ENCODE results near the gene DENND4B.
A peak's percentile ranks its signal among the peaks of the same experiment; 100 is the strongest.
"Not testable (repeated sequence)": the region's sequence is repeated elsewhere in the genome, so short reads cannot be mapped to it uniquely, and the experiment has no call there.

Gene DENND4B, protein sequence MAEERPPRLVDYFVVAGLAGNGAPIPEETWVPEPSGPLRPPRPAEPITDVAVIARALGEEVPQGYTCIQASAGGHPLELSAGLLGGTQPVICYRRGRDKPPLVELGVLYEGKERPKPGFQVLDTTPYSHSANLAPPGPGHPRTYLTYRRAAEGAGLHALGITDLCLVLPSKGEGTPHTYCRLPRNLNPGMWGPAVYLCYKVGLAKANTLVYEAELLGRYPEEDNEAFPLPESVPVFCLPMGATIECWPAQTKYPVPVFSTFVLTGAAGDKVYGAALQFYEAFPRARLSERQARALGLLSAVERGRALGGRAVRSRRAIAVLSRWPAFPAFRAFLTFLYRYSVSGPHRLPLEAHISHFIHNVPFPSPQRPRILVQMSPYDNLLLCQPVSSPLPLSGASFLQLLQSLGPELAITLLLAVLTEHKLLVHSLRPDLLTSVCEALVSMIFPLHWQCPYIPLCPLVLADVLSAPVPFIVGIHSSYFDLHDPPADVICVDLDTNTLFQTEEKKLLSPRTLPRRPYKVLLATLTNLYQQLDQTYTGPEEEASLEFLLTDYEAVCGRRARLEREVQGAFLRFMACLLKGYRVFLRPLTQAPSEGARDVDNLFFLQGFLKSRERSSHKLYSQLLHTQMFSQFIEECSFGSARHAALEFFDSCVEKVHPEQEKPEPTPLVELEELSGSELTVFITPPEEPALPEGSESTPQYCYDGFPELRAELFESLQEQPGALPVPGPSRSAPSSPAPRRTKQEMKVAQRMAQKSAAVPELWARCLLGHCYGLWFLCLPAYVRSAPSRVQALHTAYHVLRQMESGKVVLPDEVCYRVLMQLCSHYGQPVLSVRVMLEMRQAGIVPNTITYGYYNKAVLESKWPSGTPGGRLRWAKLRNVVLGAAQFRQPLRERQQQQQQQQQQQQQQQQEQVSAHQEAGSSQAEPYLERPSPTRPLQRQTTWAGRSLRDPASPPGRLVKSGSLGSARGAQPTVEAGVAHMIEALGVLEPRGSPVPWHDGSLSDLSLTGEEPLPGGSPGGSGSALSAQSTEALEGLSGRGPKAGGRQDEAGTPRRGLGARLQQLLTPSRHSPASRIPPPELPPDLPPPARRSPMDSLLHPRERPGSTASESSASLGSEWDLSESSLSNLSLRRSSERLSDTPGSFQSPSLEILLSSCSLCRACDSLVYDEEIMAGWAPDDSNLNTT (N-terminal part only)

DNA sequence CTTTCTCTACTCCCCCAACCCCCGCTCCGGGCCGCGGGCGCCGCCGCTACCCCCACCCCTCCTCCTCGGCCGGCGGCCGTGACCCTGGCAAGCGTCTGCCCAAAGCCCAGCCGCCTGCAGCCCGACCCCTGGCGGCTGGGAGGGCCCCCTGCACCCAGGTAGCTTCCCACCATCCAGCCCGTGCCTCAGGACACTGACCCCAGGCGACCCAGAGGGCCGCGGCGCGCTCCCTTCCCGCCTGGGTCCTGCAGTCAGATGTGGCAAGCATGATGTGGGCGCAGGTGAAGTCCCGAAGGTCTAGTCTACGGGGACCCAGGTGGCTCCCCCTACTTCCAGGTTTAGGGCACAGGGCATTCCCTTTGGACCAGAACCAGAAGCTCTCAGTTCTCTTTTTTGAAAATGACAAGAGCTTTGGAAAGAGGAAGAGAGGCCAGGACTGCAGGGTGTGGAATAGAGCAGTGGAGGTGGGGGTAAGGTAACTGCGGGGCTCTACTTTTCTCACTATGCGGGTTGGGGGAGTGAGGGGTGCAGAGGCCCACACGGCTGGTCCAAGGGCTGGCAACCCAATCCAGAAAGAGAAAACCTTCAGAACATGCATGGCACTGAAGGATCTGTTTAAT lies at the start of gene DENND4B:
Gene DENND4B (minus strand): TSS at position 97 of the 620 bp plus-strand sequence. CDS start 2,344 bp downstream, outside the sequence.
- DNase-seq (ENCODE audit: low spot score) (peak; percentile 96), FAIRE-seq (peak; percentile 23)

DNA sequence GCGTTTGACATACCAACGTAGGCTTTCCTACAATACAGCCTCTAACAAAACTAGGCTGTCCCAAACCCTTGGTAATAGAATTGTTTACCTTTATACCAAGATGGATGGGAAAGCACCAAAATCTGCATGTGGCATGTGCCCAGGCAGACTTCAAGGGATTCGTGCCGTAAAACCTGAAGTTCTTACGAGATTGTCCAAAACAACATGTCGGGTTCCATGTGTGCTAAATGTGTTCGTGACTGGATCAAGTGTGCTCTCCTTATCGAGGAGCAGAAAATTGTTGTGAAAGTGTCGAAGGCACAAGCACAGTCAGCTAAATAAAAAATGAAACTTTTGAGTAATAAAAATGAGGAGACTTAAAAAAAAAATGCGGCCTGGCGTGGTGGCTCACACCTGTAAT lies 49.1 kb upstream of the DENND4B start:
- DNase-seq (ENCODE audit: low spot score) (no peak), FAIRE-seq (no peak)

DNA sequence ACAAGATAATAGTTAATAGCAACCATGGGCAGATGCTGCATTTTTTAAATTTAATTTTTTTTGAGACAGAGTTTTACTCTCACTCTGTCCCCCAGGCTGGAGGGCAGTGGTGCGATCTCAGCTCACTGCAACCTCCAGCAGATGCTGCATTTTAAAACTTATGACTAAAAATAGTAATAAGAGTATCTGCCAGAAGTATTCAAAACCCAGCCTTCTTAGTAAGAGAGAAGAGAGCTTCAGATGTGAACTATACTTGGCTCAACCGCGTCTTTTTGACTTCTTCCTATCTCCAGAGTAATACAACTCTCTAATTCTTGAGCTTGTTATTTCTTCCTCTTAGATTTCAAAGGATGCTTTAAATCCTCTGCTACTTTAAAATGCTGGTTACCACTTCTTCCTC lies 48.7 kb upstream of the DENND4B start:
- FAIRE-seq: no peak
- DNase-seq (ENCODE audit: low spot score): no peak

DNA sequence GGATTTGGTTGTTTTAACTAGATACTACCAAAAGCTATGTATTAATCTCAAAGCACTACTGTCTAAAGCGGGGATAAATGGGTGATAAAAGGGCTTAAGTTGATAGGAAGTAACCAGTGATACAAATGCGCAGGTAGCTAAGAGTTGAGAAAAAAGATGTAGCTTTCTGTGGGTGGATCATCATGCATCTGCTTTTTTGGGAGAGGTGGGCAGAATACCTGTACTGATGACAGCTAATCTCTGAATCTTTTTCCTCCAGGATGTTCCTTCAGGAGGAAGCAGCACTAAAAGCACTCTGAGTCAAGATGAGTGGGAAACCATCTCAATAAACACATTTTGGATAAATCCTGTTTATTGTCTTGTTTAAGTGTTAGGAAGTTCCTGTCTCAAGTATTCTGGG lies 45.3 kb upstream of the DENND4B start:
- DNase-seq (ENCODE audit: low spot score) (no peak), FAIRE-seq (no peak)

DNA sequence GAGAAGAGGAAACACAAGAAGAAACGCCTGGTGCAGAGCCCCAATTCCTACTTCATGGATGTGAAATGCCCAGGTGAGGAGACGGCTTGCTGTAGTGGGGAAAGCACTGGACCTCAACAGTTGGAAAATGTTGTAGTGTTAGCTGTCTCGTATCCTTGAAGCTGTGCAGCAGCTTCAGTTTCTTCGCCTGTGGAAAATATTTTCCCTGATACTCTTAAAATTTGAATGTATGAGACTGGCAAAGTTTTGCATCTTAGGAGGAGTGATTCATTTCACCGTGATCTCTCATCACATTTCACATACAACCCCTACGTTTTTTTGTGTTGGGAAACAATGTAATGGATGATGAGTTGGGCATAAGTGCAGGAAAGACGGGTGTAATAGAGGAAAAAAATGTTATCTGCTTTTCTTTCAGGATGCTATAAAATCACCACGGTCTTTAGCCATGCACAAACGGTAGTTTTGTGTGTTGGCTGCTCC lies 44.7 kb upstream of the DENND4B start:
- no peak for FAIRE-seq
- no peak for DNase-seq (ENCODE audit: low spot score)

DNA sequence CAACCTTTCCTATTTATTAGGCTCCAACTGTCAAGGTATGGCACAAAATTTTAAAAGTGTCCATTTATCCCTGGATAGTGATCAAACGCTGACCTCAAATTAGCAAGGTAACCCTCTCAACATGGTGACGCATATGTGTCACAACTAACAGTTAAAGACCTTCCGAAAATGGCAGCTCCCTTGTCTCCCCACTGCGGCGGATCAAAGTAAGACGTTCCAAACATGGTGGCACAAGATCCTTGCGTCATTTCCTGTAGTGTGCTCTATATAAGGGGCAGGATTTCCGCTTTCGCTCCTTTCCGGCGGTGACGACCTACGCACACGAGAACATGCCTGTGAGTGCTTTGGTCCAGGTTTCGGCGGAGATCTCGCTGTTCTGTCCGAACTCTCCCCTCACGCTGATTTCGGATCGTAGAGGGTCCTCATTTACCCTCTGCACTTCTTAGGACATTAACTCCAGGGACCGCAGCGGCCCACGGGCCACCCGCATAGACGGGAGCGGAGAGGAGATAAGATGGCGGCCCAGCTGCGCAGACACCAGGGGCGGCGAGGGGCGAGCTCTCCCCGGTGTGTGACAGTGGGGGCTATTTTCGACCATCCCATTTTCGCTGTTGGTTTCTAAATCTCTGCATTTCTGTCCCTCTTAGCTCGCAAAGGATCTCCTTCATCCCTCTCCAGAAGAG lies 44.1 kb upstream of the DENND4B start, which contains the start of gene RPS27:
Gene RPS27 (plus strand): TSS at position 295 of the 683 bp plus-strand sequence. CDS start 35 bp downstream, at position 330.
- FAIRE-seq (peak; percentile 17), DNase-seq (ENCODE audit: low spot score) (peak; percentile 95)

DNA sequence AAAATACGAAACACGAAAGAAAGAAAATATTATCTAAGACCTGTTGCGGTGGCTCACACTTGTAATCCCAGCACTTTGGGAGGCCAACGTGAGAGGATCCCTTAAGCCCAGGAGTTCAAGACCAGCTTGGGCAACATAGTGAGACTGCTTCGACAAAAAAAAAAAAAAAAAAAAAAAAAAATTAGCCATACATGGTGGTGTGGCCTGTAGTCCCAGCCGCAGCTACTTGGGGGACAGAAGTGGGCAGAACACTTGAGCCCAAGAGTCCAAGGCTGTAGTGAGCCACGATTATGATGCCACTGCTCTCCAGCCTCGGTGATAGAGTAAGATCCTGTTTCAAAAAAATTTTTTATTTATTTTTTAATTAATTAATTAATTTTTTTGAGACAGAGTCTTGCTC lies 41.1 kb upstream of the DENND4B start:
- no peak for FAIRE-seq

DNA sequence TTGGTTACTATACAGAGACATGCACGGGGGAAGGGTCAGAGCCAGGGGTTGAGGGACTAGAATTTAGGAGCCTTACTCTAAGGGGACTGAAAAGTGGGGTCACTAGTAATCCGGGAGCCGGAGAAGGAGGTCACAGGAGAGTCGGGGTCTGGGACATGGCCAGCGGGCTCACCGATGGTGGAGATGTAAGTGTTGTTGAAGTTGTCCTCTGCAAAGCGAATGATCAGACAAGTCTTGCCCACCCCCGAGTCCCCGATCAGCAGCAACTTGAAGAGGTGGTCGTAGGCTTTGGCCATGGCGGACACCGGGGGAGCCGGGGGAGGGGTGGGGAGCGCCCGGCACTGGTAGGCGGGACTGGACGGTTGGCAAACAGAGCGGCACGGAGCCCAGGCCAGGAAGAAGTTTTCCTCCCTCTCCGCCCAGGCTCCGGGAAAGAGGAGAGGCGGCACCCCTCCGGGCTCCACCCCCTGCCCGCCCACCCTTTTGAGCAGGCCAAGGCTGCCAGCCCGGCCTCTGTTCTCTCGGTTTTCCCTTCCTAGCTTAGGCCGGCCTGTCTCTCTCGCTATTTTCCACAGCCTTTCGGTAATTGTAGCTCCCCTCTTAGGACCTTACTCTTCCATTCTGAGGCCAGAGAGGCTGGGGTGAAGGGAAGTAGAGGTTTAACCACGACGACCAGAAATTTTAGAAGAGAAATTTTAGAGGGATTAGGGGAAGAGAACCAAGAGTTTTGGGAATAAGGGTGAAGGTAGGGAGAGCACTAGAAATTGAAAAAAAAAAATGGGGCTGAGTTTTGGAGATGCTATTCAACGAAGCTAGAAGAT lies 39.6 kb upstream of the DENND4B start, which contains the start of gene RAB13:
Gene RAB13 (minus strand): TSS at position 399 of the 821 bp plus-strand sequence. CDS start 103 bp downstream, at position 296.
- no peak for FAIRE-seq
- DNase-seq (ENCODE audit: low spot score): peak; percentile 94

More for the DNA sequence above, 41.1 kb upstream of the DENND4B start:
- no peak for DNase-seq (ENCODE audit: low spot score)

DNA sequence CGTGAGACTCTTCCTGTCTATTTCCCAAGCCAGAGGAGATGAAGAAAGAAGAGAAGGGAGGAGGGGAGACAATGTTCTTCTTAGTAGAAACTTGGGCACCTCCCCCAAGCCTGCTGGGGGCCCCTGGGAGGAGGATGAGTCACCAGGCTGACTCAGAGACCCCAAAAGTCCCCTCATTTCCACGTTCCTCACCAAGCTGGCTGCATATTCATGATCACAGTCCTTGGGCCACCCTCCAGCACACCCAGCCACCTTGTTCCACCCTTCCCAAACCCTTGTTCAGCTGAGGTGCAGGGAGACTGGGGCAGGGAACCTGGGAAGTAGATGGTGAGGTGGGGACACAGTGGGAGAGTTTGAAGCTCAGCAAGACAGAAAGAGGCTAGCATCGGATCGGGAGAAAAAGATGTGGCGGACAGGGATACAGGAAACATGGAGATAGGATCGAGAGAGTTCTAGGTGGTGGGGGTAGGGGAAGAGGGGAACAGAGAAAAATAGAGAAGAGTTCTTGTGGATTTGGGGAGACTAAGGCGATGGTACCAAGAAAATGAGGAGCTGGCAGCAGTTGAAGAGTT lies 38.9 kb upstream of the DENND4B start:
- DNase-seq (ENCODE audit: low spot score) (no peak), FAIRE-seq (no peak)

DNA sequence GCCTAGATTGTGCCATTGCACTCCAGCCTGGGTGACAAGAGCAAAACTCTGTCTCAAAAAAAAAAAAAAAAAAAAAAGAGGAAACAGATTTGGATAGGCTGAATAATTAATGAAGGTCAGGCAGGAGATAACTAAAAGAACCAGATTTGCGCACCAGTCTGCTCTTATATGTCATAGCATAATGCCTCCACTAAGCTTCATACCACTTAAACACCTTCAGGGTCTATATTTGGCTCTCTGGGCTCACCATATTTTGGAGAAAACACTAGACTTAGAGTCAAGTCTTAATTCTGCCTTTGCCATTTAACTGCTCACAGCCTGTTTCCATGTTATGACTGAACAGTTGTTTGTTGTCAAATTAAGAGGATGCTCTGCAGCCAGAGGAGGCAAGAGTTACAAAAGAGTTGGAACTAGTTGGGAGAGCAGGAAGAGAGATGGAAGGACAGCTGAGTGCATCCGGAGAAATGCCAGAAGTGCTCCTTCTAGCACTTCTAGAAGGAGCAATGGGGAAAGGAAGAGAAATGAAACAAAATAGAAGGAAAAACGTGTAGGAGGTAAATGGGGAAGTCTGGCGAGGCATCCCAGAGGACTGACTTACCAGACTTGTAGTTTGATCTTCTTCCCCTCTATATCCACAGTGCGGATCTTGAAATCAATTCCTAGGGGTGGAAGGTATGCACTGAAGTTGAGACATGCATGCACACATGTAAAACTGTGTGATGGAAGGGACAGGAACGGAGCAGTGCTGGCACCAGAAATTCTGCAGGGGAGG lies 37.8 kb upstream of the DENND4B start:
- FAIRE-seq (no peak), DNase-seq (ENCODE audit: low spot score) (no peak)

DNA sequence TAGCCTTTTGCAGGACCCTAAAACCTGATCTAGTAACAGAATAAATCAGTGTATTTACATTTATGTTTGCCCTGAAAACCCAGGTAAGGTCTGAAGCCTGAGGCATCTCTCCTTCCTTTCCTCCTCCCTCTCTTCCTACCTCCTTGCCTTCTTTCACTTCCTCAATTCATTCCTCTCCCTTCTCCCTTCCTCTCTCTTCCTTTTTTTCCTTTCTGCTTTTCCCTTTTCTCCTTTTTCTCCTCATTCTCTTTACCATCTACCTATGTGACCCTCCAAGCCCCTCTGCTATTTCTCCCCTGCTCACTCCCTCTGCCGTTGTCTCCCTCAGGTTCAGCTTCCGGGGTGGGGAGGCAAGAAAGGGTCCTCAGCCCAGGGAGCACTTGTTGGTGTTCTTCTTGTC lies 35.2 kb upstream of the DENND4B start:
- not testable (repeated sequence) for FAIRE-seq; DNase-seq (ENCODE audit: low spot score)

DNA sequence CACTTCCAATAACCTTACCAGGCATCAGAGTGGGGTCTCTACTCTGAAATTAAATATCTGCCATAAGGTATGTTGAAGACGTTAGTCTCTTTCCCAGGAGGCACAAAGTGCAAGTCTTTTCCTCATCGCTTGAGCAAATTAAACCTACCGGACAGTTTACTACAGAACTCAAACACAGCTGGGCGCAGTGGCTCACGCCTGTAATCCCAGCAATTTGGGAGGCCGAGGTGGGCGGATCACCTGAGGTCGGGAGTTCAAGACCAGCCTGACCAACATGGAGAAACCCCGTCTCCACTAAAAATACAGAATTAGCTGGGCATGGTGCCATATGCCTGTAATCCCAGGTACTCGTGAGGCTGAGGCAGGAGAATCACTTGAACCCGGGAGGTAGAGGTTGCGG lies 32.6 kb upstream of the DENND4B start:
- DNase-seq (ENCODE audit: low spot score); FAIRE-seq: not testable (repeated sequence)

DNA sequence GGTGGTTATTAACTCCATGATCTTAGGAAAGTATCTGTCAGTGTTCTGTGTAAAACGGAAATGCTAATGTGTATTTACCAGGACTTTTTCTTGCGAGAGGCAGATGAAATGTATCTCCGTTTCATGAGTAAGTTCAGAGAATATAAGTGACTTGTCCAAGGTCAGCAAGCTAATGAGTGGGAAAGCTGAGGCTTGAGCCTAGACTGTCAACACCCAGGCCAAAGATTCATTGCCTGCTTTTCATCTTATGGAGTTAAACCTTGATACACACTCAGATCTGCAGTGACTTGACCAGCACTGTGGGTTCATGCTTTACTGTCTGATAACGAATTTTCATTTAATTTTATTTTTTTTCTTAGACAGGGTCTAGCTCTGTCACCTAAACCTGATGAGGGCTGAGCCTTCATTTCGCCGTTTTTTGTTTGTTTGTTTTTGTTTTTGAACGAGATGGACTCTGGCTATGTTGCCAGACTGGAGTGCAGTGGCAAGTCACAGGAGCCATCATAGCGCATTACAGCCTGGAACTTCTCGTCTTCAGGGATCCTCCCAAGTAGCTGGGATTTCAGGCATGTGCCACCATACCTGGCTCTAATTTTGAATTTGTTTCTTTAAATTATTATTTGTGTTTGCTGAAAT lies 31.9 kb upstream of the DENND4B start:
- DNase-seq (ENCODE audit: low spot score) (no peak), FAIRE-seq (no peak)

DNA sequence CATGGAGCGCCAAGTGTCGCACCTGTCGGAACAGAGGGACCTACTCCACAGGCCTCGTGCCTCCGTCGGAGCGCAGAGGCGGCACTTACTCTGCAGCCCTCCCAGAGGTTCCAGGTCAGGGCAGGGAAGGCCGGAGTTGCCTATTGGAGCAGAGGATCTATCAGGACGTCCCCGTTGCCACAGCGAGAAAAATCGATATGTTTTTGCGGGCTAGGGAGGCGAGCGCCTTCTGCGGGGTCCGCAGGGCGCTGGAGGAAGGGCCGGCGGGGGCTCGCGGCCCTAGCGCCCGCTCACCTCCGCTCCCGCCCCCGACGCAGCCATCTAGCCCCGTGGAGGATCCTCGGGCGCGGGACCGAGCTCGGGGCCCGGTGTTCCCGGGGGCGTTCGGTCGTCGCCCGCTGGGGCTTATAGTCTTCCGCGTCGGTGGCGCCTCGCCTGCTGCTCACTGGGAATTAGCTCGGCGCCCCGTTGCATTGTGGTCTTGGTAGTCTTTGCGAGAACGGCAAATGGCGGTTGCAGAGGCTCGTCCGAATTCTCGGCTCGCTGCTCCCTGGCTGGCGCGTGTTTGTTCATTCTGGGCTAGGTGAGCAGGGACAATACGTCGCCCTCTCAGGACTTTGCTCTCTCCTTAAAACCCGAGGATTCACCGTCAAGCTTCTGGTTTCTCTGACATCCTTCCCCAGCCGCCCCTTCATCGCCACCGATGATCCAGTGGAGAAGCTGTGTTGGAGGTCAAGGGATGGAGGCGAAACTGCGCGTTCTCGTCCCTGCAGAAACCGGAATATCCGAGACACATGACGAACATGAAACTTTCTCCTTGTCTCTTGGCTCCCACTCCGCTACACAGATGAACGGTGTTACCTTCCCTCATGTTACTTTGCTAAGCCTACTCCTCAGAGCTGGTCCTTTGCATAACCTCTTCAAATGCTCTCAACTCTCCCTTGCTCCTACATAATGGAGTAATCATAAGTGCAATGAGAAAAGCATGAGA lies 31.0 kb upstream of the DENND4B start, which contains the start of gene JTB:
Gene JTB (minus strand): TSS at position 425 of the 991 bp plus-strand sequence. CDS start 422 bp downstream, at position 3.
- DNase-seq (ENCODE audit: low spot score) (peak; percentile 89), FAIRE-seq (no peak)

DNA sequence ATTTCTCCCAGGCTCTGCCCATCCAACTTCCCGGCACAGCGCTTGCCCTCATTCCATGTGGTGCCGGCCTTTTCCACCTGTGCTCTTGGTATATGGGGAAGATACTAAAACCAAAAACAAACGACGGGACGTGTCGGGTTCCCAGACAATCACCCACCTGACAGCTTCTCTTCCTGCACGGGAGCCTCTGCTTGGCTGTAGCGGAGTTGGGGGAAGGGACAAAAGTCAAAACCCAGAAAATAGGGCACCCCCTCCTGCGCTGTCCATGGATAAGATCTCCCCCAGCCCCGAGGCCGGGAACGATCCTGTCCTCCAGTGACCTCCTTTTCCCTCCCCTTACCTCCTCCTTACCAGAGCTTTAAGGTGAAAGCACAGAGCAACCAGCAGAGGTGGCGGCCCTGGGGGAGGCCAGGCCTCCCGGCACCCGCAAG lies 30.3 kb upstream of the DENND4B start:
- FAIRE-seq (no peak), DNase-seq (ENCODE audit: low spot score) (no peak)

DNA sequence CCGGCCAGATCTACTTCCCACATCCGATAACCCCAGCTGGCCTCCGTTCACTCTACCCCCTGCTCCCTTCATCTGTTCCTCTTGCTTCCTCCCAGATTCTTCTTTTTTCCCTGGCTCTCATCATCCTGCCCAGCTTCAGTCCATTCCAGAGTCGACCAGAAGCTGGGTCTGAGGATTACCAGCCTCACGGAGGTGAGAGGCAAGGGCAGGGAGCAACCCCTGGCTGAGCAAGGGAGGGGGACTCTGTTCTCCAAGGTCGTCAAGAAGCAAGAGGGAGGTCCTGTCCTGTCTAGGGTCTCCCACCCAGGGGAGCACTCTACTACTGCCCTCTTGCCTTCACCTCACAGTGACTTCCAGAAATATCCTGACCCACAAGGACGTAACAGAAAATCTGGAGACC lies 27.0 kb upstream of the DENND4B start:
- FAIRE-seq (no peak), DNase-seq (ENCODE audit: low spot score) (no peak)

Measured in urothelium cell line (cell line).